Spleen (tissue), 7 donors: ENCODE measurements around the gene RELB.

ENCODE experiments used
- POLR2A ChIP-seq, 3 donors: fragments of 450-650 bp; IDR thresholded peaks; one replicate each; pipeline ENCODE4 v1.5.1; 2017; ENCODE audit warnings: antibody characterized with exemption in 3 of 3, mild to moderate bottlenecking in 1 of 3
- POLR2AphosphoS5 ChIP-seq, 3 donors: sonication (generic); formaldehyde crosslinking; IDR thresholded peaks; one replicate each; pipeline ENCODE4 v1.5.1; 2017; ENCODE audit warnings: antibody characterized with exemption in 3 of 3
- TF ChIP-seq, protein P1 (sequence below), 11 experiments: fragments of 200-600 bp in 7 of 11; fragments of 450-650 bp in 4 of 11; sonication (generic) in 4 of 11; IDR thresholded peaks in 8 of 11; conservative IDR thresholded peaks in 3 of 11; 1 replicate in 7 of 11; 2 replicates in 4 of 11; pipeline versions ENCODE4 v1.4.0 to v1.8.0; 2016 to 2021; ENCODE audit warnings: antibody characterized with exemption in 11 of 11, inconsistent platforms in 4 of 11, mild to moderate bottlenecking in 1 of 11
- donor health status: DM: no; HTN: no; CAD: no; lungs with moderate emphysema.
- donor health status: DM: no; HTN: no; CAD: no.
- donor health status: DM: no; HTN: no; CAD: no.

DNA sequence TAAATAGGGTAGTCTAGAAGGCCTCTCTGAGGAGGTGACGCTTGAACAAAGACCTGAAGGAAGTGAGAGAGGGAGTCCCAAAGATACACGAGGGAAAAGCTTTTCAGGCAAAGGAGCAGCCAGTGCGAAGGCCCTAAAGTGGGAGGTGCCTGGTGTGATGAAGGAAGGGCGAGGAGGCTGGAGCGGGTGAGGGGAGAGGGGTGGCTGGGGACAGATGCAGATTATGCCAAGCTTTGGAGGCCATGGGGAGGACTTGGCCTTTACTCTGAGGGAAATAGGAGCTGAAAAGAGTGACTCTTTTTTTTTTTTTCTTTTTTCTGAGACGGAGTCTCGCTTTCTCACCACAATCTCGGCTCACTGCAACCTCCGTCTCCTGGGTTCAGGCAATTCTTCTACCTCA is 43.2 kb upstream of the RELB start:
- TF ChIP-seq, protein P1, sequence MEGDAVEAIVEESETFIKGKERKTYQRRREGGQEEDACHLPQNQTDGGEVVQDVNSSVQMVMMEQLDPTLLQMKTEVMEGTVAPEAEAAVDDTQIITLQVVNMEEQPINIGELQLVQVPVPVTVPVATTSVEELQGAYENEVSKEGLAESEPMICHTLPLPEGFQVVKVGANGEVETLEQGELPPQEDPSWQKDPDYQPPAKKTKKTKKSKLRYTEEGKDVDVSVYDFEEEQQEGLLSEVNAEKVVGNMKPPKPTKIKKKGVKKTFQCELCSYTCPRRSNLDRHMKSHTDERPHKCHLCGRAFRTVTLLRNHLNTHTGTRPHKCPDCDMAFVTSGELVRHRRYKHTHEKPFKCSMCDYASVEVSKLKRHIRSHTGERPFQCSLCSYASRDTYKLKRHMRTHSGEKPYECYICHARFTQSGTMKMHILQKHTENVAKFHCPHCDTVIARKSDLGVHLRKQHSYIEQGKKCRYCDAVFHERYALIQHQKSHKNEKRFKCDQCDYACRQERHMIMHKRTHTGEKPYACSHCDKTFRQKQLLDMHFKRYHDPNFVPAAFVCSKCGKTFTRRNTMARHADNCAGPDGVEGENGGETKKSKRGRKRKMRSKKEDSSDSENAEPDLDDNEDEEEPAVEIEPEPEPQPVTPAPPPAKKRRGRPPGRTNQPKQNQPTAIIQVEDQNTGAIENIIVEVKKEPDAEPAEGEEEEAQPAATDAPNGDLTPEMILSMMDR (IDR thresholded peaks at IDR 0.05 in 8 of 11, conservative IDR thresholded peaks at IDR 0.05 in 3 of 11) = no peak
- no peak for TF ChIP-seq POLR2AphosphoS5 (IDR thresholded peaks at IDR 0.05)
- no peak for TF ChIP-seq POLR2A (IDR thresholded peaks at IDR 0.05)
